AG04450 (cell line): ENCODE results near the gene LDB1. TPM values are rescaled to one million over a fixed set of nuclear protein-coding genes. Genes with fewer than 3 reads are reported as not detected.
A peak's percentile ranks its signal among the peaks of the same experiment; 100 is the strongest.

Experiments
- CTCF ChIA-PET: fragments of 300-600, 350-600 bp; formaldehyde crosslinking; extraction: SDS; loops from one replicate; lab custom pipeline; 2022; ENCODE audit warnings: antibody characterized with exemption, inconsistent platforms; lab: Charles Lee
- POLR2A ChIA-PET: fragments of 350-600 bp; formaldehyde crosslinking; extraction: SDS; loops from one replicate; lab custom pipeline; 2021; ENCODE audit warnings: antibody characterized with exemption, inconsistent platforms; lab: Yijun Ruan, JAX
- DNase-seq: peaks from one replicate; pipeline ENCODE4 v3.0.0-alpha.2; 2011; ENCODE audit warnings: low read depth, low spot score
- H3K27ac ChIP-seq: one replicate; pipeline ENCODE4 v1.5.1; 2012; ENCODE audit warnings: low read depth, low read length, control low read depth
- H3K27me3 ChIP-seq: one replicate; pipeline ENCODE4 v1.6.0; 2012; ENCODE audit warnings: low read length; ENCODE audit not compliant: control insufficient read depth, insufficient read depth
- H3K4me3 ChIP-seq: 2 replicates; pipeline ENCODE4 v1.5.1; 2011; ENCODE audit warnings: mild to moderate bottlenecking, low read depth, low read length, control low read depth
- H3K9me3 ChIP-seq: 2 replicates; pipeline ENCODE4 v1.5.1; 2012; ENCODE audit warnings: low read length; ENCODE audit not compliant: control insufficient read depth, insufficient read depth
- CTCF ChIP-seq: IDR thresholded peaks from 2 replicates; pipeline ENCODE4 v1.5.1; 2011; ENCODE audit warnings: low read depth, low read length, control low read depth, inconsistent platforms
- polyA plus RNA-seq: library from polyadenylated mRNA; depleted of rRNA; stranded (reverse); fragments of >200 nt; gene quantifications from 2 replicates; pipeline ENCODE4 v1.2.3, GENCODE V29; 2011

Gene LDB1
- polyA plus RNA-seq, 1 experiment: 95.7 TPM

GRCh38 chr10:102159051-102159597 is 39.0 kb upstream of the LDB1 start:
- H3K9me3 ChIP-seq: no peaks in the 10 kb centered on the region
- CTCF ChIA-PET: interaction anchor here (0.6 to 5.8 kb wide), 2 partner anchors 10 to 241 kb away, joined by 3 to 59 read pairs; no protein-coding TSS in a partner anchor
- no peak overlapping the region for H3K27ac ChIP-seq
- POLR2A ChIA-PET: interaction anchor here (0.5 to 0.7 kb wide), 2 partner anchors 10 to 309 kb away, joined by 3 to 12 read pairs; no protein-coding TSS in a partner anchor
- H3K4me3 ChIP-seq: no peak overlapping the region
- DNase-seq: no peak
- no peak for TF ChIP-seq CTCF
- H3K27me3 ChIP-seq: no peaks in the 10 kb centered on the region

GRCh38 chr10:102157224-102157623 is 37.1 kb upstream of the LDB1 start:
- H3K9me3 ChIP-seq: no peaks in the 10 kb centered on the region
- H3K27me3 ChIP-seq: no peaks in the 10 kb centered on the region
- no peak overlapping the region for H3K4me3 ChIP-seq
- no peak overlapping the region for H3K27ac ChIP-seq
- TF ChIP-seq CTCF: no peak
- DNase-seq: no peak
- CTCF ChIA-PET: interaction anchor here (0.5 to 5.8 kb wide), 2 partner anchors 7 to 12 kb away, joined by 5 to 59 read pairs; no protein-coding TSS in a partner anchor
- POLR2A ChIA-PET: no interaction called here

- no peak for TF ChIP-seq CTCF
- Histone ChIP-seq H3K4me3 (no peak overlapping the region), H3K27ac (no peak overlapping the region), H3K27me3 (no peaks in the 10 kb centered on the region), H3K9me3 (no peaks in the 10 kb centered on the region)
- CTCF ChIA-PET: interaction anchor here (0.6 to 3.8 kb wide), 2 partner anchors 13 to 14 kb away, joined by 7 to 19 read pairs; no protein-coding TSS in a partner anchor
- POLR2A ChIA-PET: no interaction called here
- no peak for DNase-seq
These were observed 34.4 kb upstream of the LDB1 start for GRCh38 chr10:102154466-102155116.

- POLR2A ChIA-PET: interaction anchor here (2.0 kb wide), 1 partner anchor 32 kb away, joined by 8 read pairs; no protein-coding TSS in a partner anchor
- DNase-seq: no peak
- Histone ChIP-seq H3K4me3 (peak overlapping the region; percentile 98), H3K9me3 (no peaks in the 10 kb centered on the region), H3K27me3 (no peaks in the 10 kb centered on the region), H3K27ac (no peak overlapping the region)
- no peak for TF ChIP-seq CTCF
- CTCF ChIA-PET: interaction anchor here (0.7 to 3.8 kb wide), 2 partner anchors 16 to 246 kb away, joined by 13 to 19 read pairs; no protein-coding TSS in a partner anchor
These were observed 33.0 kb upstream of the LDB1 start for GRCh38 chr10:102153093-102153620.
